ENCODE results near the gene KIAA0319L. TPM values are rescaled to one million over a fixed set of nuclear protein-coding genes. Genes with fewer than 3 reads are reported as not detected.

KIAA0319L gene
- 10 to 100 TPM; 62.4 to 62.6 TPM for total RNA-seq

- DNase-seq (ENCODE audit: low spot score) (peak; percentile 44), ATAC-seq (ENCODE audit: insufficient number of reproducible peaks, low FRiP score, low read depth) (peak; percentile 77)
- H3K9me3 ChIP-seq, result no peaks in the 10 kb centered on the region
- H3K4me3 ChIP-seq, result peak within 1 kb of the TSS; percentile 94
- peaks cover 6% of the 10 kb centered on the region for H3K36me3 ChIP-seq
- peak within 1 kb of the TSS; percentile 85 to 94 for H3K27ac ChIP-seq
- TF ChIP-seq, protein P1, sequence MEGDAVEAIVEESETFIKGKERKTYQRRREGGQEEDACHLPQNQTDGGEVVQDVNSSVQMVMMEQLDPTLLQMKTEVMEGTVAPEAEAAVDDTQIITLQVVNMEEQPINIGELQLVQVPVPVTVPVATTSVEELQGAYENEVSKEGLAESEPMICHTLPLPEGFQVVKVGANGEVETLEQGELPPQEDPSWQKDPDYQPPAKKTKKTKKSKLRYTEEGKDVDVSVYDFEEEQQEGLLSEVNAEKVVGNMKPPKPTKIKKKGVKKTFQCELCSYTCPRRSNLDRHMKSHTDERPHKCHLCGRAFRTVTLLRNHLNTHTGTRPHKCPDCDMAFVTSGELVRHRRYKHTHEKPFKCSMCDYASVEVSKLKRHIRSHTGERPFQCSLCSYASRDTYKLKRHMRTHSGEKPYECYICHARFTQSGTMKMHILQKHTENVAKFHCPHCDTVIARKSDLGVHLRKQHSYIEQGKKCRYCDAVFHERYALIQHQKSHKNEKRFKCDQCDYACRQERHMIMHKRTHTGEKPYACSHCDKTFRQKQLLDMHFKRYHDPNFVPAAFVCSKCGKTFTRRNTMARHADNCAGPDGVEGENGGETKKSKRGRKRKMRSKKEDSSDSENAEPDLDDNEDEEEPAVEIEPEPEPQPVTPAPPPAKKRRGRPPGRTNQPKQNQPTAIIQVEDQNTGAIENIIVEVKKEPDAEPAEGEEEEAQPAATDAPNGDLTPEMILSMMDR (IDR thresholded peaks at IDR 0.05), result no peak
- no peaks in the 10 kb centered on the region for H3K27me3 ChIP-seq (replicated peaks; ENCODE audit: insufficient read depth)
- H3K4me1 ChIP-seq (ENCODE audit: control insufficient read depth in 1 of 2, low read depth in 2 of 2), result peaks cover 20 to 56% of the 10 kb centered on the region in 2 donors
Measured at GRCh38 chr1:35557118-35557610, at the start of gene KIAA0319L. TSS of gene KIAA0319L (minus strand) at chr1:35557403. CDS start at chr1:35554491, 2,912 bp downstream.

DNA sequence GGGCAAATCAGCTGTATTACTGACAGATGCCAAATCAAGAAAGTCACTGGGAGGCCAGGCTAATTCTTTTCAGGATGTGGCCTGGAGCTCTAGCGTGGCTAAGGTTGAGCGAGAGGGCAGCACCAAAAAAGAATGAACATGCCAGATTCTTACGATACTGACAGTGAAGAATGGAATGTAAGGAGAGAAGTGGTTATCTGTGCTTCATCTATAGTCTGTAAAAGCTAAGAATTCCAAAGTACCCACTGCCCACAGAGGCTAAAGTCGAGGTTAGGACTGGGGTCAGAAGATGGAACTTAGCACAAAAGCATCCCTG is 48.6 kb upstream of the KIAA0319L start:
- Histone ChIP-seq H3K27ac (no peak overlapping the region), H3K4me3 (no peak overlapping the region), H3K27me3 (replicated peaks; ENCODE audit: insufficient read depth) (no peaks in the 10 kb centered on the region), H3K9me3 (no peaks in the 10 kb centered on the region), H3K36me3 (peaks cover 54% of the 10 kb centered on the region), H3K4me1 (ENCODE audit: control insufficient read depth in 1 of 2, low read depth in 2 of 2) (no peaks in the 10 kb centered on the region)
- no peak for DNase-seq (ENCODE audit: low spot score)
- TF ChIP-seq, protein P1 (IDR thresholded peaks at IDR 0.05), result no peak
- no peak for ATAC-seq (ENCODE audit: insufficient number of reproducible peaks, low FRiP score, low read depth)

GRCh38 chr1:35605071-35605866 is 48.1 kb upstream of the KIAA0319L start:
- no peak for ATAC-seq (ENCODE audit: insufficient number of reproducible peaks, low FRiP score, low read depth)
- no peak for DNase-seq (ENCODE audit: low spot score)
- no peak overlapping the region for H3K27ac ChIP-seq
- TF ChIP-seq, protein P1 (IDR thresholded peaks at IDR 0.05), result no peak
- peaks cover 54% of the 10 kb centered on the region for H3K36me3 ChIP-seq
- H3K27me3 ChIP-seq (replicated peaks; ENCODE audit: insufficient read depth), result no peaks in the 10 kb centered on the region
- no peaks in the 10 kb centered on the region for H3K9me3 ChIP-seq
- no peak overlapping the region for H3K4me3 ChIP-seq
- no peaks in the 10 kb centered on the region for H3K4me1 ChIP-seq (ENCODE audit: control insufficient read depth in 1 of 2, low read depth in 2 of 2)

DNA sequence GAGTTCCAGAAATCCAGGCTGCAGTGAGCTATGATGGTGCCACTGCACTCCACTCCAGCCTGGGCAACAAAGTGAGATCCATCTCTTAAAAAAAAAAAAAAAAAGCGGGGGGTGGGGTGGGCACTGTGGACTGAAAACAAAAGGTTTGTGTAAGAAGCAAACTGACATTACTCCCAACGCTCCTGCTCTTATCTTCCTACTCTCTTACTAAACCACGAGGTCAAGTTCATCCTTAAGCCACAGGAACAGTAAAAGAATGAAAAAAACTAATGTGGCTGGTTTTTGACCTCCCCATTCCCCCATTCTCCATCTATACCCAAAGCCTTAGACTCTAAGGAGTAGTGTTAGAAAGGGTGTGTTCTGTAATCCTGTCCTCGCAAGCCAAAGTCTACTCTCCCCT is 46.7 kb upstream of the KIAA0319L start:
- Histone ChIP-seq H3K9me3 (no peaks in the 10 kb centered on the region), H3K27me3 (replicated peaks; ENCODE audit: insufficient read depth) (no peaks in the 10 kb centered on the region), H3K27ac (no peak overlapping the region), H3K4me3 (no peak overlapping the region), H3K4me1 (ENCODE audit: control insufficient read depth in 1 of 2, low read depth in 2 of 2) (no peaks in the 10 kb centered on the region), H3K36me3 (peaks cover 51% of the 10 kb centered on the region)
- no peak for DNase-seq (ENCODE audit: low spot score)
- no peak for ATAC-seq (ENCODE audit: insufficient number of reproducible peaks, low FRiP score, low read depth)
- TF ChIP-seq, protein P1 (IDR thresholded peaks at IDR 0.05), result no peak

DNA sequence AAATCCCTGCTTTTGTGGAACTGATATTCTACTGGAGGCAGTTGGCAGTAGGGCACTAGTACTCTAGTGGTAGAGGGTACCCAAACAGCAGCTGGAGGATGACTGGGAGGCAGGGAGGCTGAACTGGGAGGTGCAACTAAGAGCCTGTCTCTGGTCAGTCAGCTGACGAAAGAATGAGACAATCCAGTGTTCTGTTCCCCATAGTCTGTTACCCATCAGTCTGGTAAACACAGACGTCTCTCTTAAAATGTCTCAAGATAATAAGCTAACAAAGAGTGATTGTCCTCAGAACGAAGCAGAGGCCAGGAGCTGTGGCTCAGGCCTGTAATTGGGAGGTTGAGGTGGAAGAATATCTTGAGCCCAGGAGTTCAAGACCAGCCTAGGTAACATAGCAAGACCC is 46.3 kb upstream of the KIAA0319L start:
- no peaks in the 10 kb centered on the region for H3K4me1 ChIP-seq (ENCODE audit: control insufficient read depth in 1 of 2, low read depth in 2 of 2)
- ATAC-seq (ENCODE audit: insufficient number of reproducible peaks, low FRiP score, low read depth) (no peak), DNase-seq (ENCODE audit: low spot score) (no peak)
- TF ChIP-seq, protein P1 (IDR thresholded peaks at IDR 0.05), result no peak
- H3K36me3 ChIP-seq, result peaks cover 47% of the 10 kb centered on the region
- no peak overlapping the region for H3K4me3 ChIP-seq
- no peaks in the 10 kb centered on the region for H3K27me3 ChIP-seq (replicated peaks; ENCODE audit: insufficient read depth)
- no peaks in the 10 kb centered on the region for H3K9me3 ChIP-seq
- no peak overlapping the region for H3K27ac ChIP-seq

Data from thoracic aorta (tissue), 2 donors.